ENCODE data around the gene FCN2. TPM values are rescaled to one million over a fixed set of nuclear protein-coding genes. Genes with fewer than 3 reads are reported as not detected.
A peak's percentile ranks its signal among the peaks of the same experiment; 100 is the strongest.

FCN2 gene
- total RNA-seq, 1 donor from 2014 or later = not detected

DNA sequence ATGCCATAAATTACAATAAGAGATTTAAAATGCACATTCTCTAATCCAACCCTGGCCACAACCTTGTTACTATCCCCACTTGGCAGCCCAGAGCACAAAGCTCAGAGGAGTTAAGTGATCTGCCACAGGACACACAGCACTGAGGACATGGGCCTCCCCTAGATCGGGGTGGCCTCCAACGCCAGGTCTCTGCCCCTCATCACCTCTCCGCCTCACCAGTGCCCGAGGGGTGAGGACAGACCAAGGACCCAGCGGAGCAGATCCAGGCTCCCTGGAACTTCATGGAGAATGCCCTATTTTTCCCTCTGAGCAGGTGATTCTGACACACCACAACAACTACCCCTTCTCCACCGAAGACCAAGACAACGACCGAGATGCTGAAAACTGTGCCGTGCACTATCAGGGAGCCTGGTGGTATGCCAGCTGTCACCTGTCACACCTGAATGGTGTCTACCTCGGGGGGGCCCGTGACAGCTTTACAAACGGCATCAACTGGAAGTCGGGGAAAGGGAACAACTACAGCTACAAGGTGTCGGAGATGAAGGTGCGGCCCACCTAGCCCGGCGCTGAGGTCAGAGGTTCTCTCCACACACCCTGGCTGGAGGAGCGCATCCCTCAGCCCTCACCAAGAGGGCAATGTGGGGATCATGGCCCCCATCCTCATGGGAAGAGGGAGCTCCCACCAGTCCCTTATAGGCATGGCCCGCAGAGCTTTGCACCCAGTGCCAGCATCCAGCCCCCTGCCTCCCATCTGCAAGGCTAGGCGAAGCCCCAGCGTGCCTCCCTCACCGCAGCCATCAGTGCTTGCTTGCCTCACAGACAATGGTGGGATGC lies 12.5 kb upstream of the FCN2 start:
- H3K9me3 ChIP-seq = no peaks in the 10 kb centered on the region
- H3K27ac ChIP-seq = no peak overlapping the region
- H3K36me3 ChIP-seq = no peaks in the 10 kb centered on the region
- intact Hi-C loops (cut with DNase I) = no loop called here
- no peaks in the 10 kb centered on the region for H3K4me1 ChIP-seq
- DNase-seq (ENCODE audit: low spot score in 2 of 2) = peak in 1 of 2 donors; percentile 54
- TF ChIP-seq, protein P1, sequence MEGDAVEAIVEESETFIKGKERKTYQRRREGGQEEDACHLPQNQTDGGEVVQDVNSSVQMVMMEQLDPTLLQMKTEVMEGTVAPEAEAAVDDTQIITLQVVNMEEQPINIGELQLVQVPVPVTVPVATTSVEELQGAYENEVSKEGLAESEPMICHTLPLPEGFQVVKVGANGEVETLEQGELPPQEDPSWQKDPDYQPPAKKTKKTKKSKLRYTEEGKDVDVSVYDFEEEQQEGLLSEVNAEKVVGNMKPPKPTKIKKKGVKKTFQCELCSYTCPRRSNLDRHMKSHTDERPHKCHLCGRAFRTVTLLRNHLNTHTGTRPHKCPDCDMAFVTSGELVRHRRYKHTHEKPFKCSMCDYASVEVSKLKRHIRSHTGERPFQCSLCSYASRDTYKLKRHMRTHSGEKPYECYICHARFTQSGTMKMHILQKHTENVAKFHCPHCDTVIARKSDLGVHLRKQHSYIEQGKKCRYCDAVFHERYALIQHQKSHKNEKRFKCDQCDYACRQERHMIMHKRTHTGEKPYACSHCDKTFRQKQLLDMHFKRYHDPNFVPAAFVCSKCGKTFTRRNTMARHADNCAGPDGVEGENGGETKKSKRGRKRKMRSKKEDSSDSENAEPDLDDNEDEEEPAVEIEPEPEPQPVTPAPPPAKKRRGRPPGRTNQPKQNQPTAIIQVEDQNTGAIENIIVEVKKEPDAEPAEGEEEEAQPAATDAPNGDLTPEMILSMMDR (IDR thresholded peaks at IDR 0.05) = no peak
- H3K27me3 ChIP-seq = no peaks in the 10 kb centered on the region
- H3K4me3 ChIP-seq = no peak overlapping the region

DNA sequence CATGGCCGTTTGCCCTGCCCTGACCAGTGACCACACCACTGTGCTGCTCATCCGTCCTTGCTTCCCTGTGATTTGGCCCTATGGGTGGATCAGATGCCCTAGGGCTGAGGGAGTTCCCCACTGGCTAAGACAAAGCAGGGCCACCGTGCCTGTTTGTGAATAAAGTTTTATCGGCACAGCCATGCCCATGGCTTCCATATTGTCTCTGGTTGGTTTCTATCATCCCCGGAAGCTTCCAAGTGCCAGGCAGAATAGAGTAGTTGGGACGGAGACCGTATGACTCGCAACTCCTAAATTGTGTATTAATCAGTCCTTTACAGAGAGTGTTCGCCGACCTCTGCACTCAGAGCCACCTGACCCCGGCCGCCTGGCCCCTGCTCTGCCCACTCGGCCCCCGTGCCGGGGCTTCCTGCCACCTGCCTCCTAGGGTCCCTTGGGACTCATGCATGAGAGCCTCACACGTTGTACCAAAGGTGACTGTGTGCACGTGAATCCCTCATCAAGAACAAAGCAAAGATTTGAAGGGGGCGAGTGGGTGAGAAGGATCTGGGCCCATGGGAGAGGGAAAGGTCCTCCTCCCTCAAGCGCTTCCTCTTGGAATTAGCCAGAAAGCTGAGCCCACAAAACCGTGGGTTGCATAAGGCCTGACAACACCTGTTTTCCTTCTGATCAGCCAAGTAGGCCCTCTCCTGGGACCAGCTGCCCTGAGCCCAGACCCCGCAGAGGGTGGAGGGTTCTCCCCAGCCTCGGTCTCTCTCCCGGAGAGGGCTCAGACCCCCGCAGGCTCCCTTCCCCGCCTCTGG lies 11.7 kb upstream of the FCN2 start:
- Histone ChIP-seq H3K27me3 (no peaks in the 10 kb centered on the region), H3K27ac (no peak overlapping the region), H3K9me3 (no peaks in the 10 kb centered on the region), H3K36me3 (no peaks in the 10 kb centered on the region), H3K4me1 (no peaks in the 10 kb centered on the region), H3K4me3 (no peak overlapping the region)
- DNase-seq (ENCODE audit: low spot score in 2 of 2) = peak in 1 of 2 donors; percentile 43
- intact Hi-C loops (cut with DNase I) = no loop called here
- TF ChIP-seq, protein P1 (IDR thresholded peaks at IDR 0.05) = no peak

DNA sequence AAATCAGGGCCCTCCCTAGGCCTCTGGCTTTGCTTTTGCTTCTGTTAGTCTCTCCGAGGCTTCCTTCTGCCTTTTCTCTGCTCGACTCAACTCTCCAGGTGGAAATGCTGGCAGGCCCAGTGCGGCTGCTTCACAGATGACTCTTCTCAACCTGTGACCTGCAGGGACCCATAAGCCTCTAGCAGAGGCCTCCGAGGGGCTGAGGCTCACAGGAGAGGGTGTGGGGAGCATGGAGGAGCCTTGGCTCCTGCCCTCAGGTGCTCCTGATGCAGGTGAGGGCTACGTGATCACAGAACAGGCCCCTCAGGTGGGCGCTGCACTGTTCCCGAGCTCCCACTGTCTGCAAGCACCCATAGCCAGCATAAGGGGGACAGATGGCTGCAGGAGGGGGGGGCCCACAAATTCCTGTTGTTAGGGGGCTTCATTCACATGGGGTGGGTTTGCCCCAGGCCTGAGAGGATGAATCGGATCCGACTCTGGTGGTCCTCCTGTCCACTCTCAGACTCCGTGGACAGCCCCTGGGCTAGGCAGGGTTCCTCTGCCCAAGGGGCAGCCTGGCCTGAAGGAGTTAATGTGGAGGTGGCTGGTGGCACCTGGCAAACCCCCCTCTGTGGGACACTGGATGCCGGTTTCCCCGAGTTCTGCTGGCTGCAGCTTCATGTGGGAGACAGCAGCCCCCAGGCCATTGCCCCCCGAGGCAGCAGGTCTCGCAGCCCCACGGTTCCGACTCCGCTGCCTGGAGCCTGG lies 10.9 kb upstream of the FCN2 start:
- no peaks in the 10 kb centered on the region for H3K27me3 ChIP-seq
- H3K27ac ChIP-seq = no peak overlapping the region
- no peaks in the 10 kb centered on the region for H3K9me3 ChIP-seq
- H3K4me3 ChIP-seq = no peak overlapping the region
- no peaks in the 10 kb centered on the region for H3K36me3 ChIP-seq
- no peaks in the 10 kb centered on the region for H3K4me1 ChIP-seq
- DNase-seq (ENCODE audit: low spot score in 2 of 2) = peak in 1 of 2 donors; percentile 39
- TF ChIP-seq, protein P1 (IDR thresholded peaks at IDR 0.05) = no peak
- intact Hi-C loops (cut with DNase I) = no loop called here

DNA sequence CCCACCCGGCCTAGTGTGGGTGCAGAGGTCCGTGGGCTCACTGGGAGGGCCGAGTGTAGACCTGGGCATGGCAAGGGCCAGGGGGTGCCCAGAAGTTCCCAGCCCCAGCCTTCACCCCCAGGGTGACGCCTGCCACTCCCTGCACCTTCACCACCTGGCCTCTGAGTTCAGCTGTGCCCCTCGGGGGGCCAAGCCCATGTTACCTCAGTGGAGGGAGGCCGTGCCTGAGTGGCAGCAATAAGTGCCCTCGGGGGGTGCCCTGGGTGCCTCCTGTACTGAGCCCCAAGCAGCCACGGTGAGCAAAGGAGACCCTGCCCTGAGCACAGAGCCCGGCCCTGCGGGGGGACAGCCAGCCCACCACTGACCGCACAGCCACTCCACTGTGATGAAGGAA lies 10.3 kb upstream of the FCN2 start:
- Histone ChIP-seq H3K4me1 (no peaks in the 10 kb centered on the region), H3K9me3 (no peaks in the 10 kb centered on the region), H3K27me3 (no peaks in the 10 kb centered on the region), H3K4me3 (no peak overlapping the region), H3K36me3 (no peaks in the 10 kb centered on the region), H3K27ac (no peak overlapping the region)
- TF ChIP-seq, protein P1 (IDR thresholded peaks at IDR 0.05) = no peak
- peak in 1 of 2 donors; percentile 37 for DNase-seq (ENCODE audit: low spot score in 2 of 2)
- intact Hi-C loops (cut with DNase I) = no loop called here

DNA sequence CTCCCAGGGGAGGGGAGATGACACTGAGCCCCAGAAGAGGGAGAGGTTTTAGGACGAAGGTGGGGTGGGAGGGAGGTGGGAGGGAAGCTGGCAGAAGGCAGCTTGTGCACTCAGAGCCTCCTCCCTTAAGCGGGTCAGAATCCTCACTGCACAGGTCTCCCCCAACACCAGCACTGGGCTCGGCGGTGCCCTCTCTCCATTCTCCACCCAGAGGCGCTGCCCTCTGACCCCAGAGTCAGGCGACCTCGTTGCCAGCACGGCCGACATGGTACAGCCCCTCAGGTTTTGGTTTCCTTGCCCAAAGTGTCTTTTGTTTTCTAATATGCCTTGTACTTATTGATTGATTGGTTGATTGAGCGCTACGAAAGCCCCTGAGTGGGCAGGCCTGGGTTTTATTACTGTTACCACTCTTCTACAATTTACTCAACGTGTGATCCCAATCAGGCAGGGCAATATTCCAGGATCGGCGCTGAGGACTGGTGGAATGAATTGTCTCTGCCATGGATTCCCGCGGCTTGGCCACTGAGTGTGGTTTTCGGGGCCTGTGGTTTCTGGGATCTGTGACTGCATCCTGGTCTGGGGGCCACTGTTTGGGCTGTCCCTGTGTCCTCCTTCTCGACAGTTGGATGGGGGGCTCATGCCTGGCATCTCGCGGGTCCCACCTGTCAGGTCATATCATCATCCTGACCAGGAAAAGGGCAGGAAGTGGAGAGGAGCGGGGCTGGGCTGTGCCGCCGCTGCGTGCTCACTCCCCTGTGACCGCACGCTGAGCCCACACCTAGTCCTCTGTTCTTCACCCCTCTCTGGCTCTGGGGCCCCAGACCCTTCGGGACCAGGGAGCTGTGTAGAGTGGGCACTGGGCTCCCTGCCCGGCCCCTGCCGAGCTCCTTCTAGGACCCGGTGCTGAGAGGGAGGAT lies 9.6 kb upstream of the FCN2 start:
- DNase-seq (ENCODE audit: low spot score in 2 of 2) = peak in 1 of 2 donors; percentile 56

More for the DNA sequence above, 9.6 kb upstream of the FCN2 start:
- Histone ChIP-seq H3K27ac (no peak overlapping the region), H3K4me1 (no peaks in the 10 kb centered on the region), H3K27me3 (no peaks in the 10 kb centered on the region), H3K36me3 (no peaks in the 10 kb centered on the region), H3K9me3 (no peaks in the 10 kb centered on the region), H3K4me3 (no peak overlapping the region)
- TF ChIP-seq, protein P1 (IDR thresholded peaks at IDR 0.05) = no peak
- intact Hi-C loops (cut with DNase I) = no loop called here
